HepG2 (cell line): ENCODE measurements around the gene KHNYN. TPM values are rescaled to one million over a fixed set of nuclear protein-coding genes. Genes with fewer than 3 reads are reported as not detected.
A peak's percentile ranks its signal among the peaks of the same experiment; 100 is the strongest.

ENCODE experiments used
- SP2 ChIP-seq: sonication (generic); formaldehyde crosslinking; IDR thresholded peaks from 2 replicates; pipeline ENCODE4 v1.5.1; 2020; ENCODE audit warnings: mild to moderate bottlenecking, missing genetic modification reagents
- TCF12 ChIP-seq, 2 experiments: fragments of 450-650 bp in 1 of 2; sonication (generic) in 1 of 2; formaldehyde crosslinking in 1 of 2; IDR thresholded peaks; 2 replicates each; pipeline versions ENCODE4 v1.6.1 to v1.8.0; 2017 to 2022; ENCODE audit warnings: antibody characterized with exemption in 1 of 2, mild to moderate bottlenecking in 1 of 2, missing genetic modification reagents in 1 of 2, moderate library complexity in 1 of 2
- polyA plus RNA-seq, 8 experiments: library from polyadenylated mRNA; depleted of rRNA in 3 of 8; stranded (reverse) in 7 of 8; unstranded in 1 of 8; fragments of >200 nt; fragmentation: Illumina TruSeq in 4 of 8; extraction: Trizol in 4 of 8; gene quantifications; 2 replicates each; pipeline versions ENCODE4 v1.2.1 to v1.2.3, GENCODE V29; 2011 to 2016; ENCODE audit warnings: low read depth in 4 of 8, missing spikeins in 1 of 8, mixed read lengths in 1 of 8; ENCODE audit not compliant: insufficient read depth in 1 of 8
- total RNA-seq, 5 experiments: library from RNA; depleted of rRNA; stranded (reverse); fragments of >200 nt; fragmentation: Illumina TruSeq; extraction: Trizol; gene quantifications; 2 replicates each; pipeline ENCODE4 v1.2.3, GENCODE V29; 2016; ENCODE audit warnings: low read depth in 1 of 5
- TF ChIP-seq, protein P1 (sequence below): sonication (generic); formaldehyde crosslinking; IDR thresholded peaks from 2 replicates; pipeline ENCODE4 v1.9.0; 2021; ENCODE audit warnings: mild to moderate bottlenecking, missing genetic modification reagents
- TF ChIP-seq, protein P2 (sequence below): fragments of 450-650 bp; IDR thresholded peaks from 2 replicates; pipeline ENCODE4 v1.6.1; 2016
- TF ChIP-seq, protein P3 (sequence below): sonication (generic); formaldehyde crosslinking; IDR thresholded peaks from 2 replicates; pipeline ENCODE4 v1.8.1; 2023; ENCODE audit warnings: mild to moderate bottlenecking, missing genetic modification reagents

KHNYN gene
- total and polyA plus RNA-seq, 2 of the 13 experiments (the other 11 are each of a cell fraction or from before 2014, with no cell fraction given), result 52.8 to 75.7 TPM

DNA sequence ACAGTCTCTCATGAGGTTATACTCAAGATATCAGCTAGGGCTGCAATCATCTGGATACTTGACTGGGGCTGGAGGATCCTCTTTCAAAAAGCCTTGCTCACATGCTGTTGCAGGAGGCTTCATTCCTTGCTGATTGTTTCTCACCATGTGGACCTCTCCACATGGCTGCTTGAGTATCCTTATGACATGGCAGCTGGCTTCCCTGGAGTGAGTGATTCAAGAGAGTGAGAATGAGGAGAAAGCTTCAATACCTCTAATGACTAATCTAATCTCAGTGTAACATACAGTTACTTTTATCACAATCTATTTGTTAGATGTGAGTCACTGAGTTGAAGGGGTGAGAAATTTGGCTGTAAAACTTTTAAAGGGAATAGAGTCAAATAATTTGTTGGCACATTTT is 27.2 kb downstream of the KHNYN start (continued):
- TF ChIP-seq, protein P1, sequence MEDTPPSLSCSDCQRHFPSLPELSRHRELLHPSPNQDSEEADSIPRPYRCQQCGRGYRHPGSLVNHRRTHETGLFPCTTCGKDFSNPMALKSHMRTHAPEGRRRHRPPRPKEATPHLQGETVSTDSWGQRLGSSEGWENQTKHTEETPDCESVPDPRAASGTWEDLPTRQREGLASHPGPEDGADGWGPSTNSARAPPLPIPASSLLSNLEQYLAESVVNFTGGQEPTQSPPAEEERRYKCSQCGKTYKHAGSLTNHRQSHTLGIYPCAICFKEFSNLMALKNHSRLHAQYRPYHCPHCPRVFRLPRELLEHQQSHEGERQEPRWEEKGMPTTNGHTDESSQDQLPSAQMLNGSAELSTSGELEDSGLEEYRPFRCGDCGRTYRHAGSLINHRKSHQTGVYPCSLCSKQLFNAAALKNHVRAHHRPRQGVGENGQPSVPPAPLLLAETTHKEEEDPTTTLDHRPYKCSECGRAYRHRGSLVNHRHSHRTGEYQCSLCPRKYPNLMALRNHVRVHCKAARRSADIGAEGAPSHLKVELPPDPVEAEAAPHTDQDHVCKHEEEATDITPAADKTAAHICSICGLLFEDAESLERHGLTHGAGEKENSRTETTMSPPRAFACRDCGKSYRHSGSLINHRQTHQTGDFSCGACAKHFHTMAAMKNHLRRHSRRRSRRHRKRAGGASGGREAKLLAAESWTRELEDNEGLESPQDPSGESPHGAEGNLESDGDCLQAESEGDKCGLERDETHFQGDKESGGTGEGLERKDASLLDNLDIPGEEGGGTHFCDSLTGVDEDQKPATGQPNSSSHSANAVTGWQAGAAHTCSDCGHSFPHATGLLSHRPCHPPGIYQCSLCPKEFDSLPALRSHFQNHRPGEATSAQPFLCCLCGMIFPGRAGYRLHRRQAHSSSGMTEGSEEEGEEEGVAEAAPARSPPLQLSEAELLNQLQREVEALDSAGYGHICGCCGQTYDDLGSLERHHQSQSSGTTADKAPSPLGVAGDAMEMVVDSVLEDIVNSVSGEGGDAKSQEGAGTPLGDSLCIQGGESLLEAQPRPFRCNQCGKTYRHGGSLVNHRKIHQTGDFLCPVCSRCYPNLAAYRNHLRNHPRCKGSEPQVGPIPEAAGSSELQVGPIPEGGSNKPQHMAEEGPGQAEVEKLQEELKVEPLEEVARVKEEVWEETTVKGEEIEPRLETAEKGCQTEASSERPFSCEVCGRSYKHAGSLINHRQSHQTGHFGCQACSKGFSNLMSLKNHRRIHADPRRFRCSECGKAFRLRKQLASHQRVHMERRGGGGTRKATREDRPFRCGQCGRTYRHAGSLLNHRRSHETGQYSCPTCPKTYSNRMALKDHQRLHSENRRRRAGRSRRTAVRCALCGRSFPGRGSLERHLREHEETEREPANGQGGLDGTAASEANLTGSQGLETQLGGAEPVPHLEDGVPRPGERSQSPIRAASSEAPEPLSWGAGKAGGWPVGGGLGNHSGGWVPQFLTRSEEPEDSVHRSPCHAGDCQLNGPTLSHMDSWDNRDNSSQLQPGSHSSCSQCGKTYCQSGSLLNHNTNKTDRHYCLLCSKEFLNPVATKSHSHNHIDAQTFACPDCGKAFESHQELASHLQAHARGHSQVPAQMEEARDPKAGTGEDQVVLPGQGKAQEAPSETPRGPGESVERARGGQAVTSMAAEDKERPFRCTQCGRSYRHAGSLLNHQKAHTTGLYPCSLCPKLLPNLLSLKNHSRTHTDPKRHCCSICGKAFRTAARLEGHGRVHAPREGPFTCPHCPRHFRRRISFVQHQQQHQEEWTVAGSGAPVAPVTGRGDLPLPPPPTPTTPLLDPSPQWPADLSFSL, result 0 out of 2 replicates have a peak, but pooled peaks have one; percentile 27
- TF ChIP-seq SP2 (no peak), TCF12 (IDR thresholded peaks at IDR 0.05) (peak; percentile 7; the same call in 1 of the 2 replicates), TCF12 (CRISPR knock-in tag; IDR thresholded peaks at IDR 0.05) (no peak)
- TF ChIP-seq, protein P2, sequence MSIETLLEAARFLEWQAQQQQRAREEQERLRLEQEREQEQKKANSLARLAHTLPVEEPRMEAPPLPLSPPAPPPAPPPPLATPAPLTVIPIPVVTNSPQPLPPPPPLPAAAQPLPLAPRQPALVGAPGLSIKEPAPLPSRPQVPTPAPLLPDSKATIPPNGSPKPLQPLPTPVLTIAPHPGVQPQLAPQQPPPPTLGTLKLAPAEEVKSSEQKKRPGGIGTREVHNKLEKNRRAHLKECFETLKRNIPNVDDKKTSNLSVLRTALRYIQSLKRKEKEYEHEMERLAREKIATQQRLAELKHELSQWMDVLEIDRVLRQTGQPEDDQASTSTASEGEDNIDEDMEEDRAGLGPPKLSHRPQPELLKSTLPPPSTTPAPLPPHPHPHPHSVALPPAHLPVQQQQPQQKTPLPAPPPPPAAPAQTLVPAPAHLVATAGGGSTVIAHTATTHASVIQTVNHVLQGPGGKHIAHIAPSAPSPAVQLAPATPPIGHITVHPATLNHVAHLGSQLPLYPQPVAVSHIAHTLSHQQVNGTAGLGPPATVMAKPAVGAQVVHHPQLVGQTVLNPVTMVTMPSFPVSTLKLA, result peak; percentile 53
- TF ChIP-seq, protein P3, sequence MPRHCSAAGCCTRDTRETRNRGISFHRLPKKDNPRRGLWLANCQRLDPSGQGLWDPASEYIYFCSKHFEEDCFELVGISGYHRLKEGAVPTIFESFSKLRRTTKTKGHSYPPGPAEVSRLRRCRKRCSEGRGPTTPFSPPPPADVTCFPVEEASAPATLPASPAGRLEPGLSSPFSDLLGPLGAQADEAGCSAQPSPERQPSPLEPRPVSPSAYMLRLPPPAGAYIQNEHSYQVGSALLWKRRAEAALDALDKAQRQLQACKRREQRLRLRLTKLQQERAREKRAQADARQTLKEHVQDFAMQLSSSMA, result no peak
